H1 (cell line): ENCODE results near the gene GOLGB1. TPM values are rescaled to one million over a fixed set of nuclear protein-coding genes. Genes with fewer than 3 reads are reported as not detected.

Experiments used
- CTCF ChIA-PET: fragments of 300-600 bp; sonication (Branson Sonifier 250); formaldehyde crosslinking; loops from one replicate; lab custom pipeline; 2021; ENCODE audit not compliant: partially characterized antibody; lab: Charles Lee
- POLR2A ChIA-PET: fragments of 300-600 bp; sonication (Branson Sonifier 250); formaldehyde crosslinking; loops from one replicate; lab custom pipeline; 2021; ENCODE audit warnings: inconsistent platforms; ENCODE audit not compliant: partially characterized antibody; lab: Charles Lee
- DNase-seq, 2 experiments: peaks; one replicate each; pipeline versions ENCODE4 v3.0.0 to v3.0.0-alpha.2; 2010 to 2022; ENCODE audit warnings: low spot score in 2 of 2, low read depth in 1 of 2, mixed read lengths in 1 of 2
- FAIRE-seq: peaks from 2 replicates; lab custom pipeline; 2011; peaks lifted over from hg19 to GRCh38; lab: Jason Lieb, UNC
- H2AFZ ChIP-seq: 2 replicates; pipeline ENCODE4 v1.8.1; 2012; ENCODE audit warnings: low read length, inconsistent platforms
- H2AK5ac ChIP-seq: 2 replicates; pipeline ENCODE4 v1.6.1; 2013; ENCODE audit warnings: low read depth, low read length
- H2BK120ac ChIP-seq: replicated peaks from 2 replicates; pipeline ENCODE3; 2013; ENCODE audit warnings: low read depth, low read length, inconsistent platforms
- H2BK12ac ChIP-seq: 2 replicates; pipeline ENCODE4 v1.6.1; 2013; ENCODE audit warnings: low read depth, low read length
- H2BK15ac ChIP-seq: 2 replicates; pipeline ENCODE4 v1.6.1; 2013; ENCODE audit warnings: low read length
- H2BK20ac ChIP-seq: 2 replicates; pipeline ENCODE4 v1.6.1; 2013; ENCODE audit warnings: low read length
- H2BK5ac ChIP-seq: 2 replicates; pipeline ENCODE4 v1.6.1; 2013; ENCODE audit warnings: low read depth, low read length
- H3K14ac ChIP-seq: 2 replicates; pipeline ENCODE4 v1.6.1; 2013; ENCODE audit warnings: inconsistent platforms; ENCODE audit not compliant: insufficient read length
- H3K18ac ChIP-seq: 2 replicates; pipeline ENCODE4 v1.6.1; 2013; ENCODE audit warnings: low read length; ENCODE audit errors: extremely low read depth
- H3K23ac ChIP-seq: 2 replicates; pipeline ENCODE4 v1.6.1; 2013; ENCODE audit warnings: inconsistent platforms; ENCODE audit not compliant: insufficient read length
- H3K23me2 ChIP-seq: 2 replicates; pipeline ENCODE4 v1.6.1; 2013; ENCODE audit warnings: low read depth, low read length
- H3K27ac ChIP-seq: 2 replicates; pipeline ENCODE4 v1.6.1; 2011; ENCODE audit warnings: low read depth, low read length, inconsistent platforms
- H3K27me3 ChIP-seq, 4 experiments: replicated peaks in 1 of 4; 1 replicate in 1 of 4; 2 replicates in 3 of 4; pipeline versions ENCODE4 v1.6.1 to v1.8.1; 2011 to 2013; ENCODE audit warnings: low read length in 3 of 4, mild to moderate bottlenecking in 3 of 4, inconsistent platforms in 2 of 4, mixed read lengths in 2 of 4, moderate library complexity in 1 of 4; ENCODE audit not compliant: control insufficient read depth in 3 of 4, insufficient read depth in 3 of 4; ENCODE audit errors: extremely low read depth in 1 of 4
- H3K36me3 ChIP-seq, 4 experiments: 2 replicates each; pipeline versions ENCODE4 v1.6.1 to v1.8.1; 2011 to 2013; ENCODE audit warnings: mild to moderate bottlenecking in 4 of 4, low read length in 3 of 4, moderate library complexity in 2 of 4, control low read depth in 1 of 4, inconsistent platforms in 1 of 4; ENCODE audit not compliant: insufficient read depth in 4 of 4, control insufficient read depth in 2 of 4
- H3K4ac ChIP-seq: replicated peaks from 2 replicates; pipeline ENCODE3; 2013; ENCODE audit warnings: low read length, low read depth, mixed read lengths, inconsistent platforms; ENCODE audit not compliant: insufficient read length
- H3K4me1 ChIP-seq, 4 experiments: replicated peaks in 1 of 4; 1 replicate in 1 of 4; 2 replicates in 3 of 4; pipeline versions ENCODE4 v1.6.1 to v1.8.1; 2011 to 2013; ENCODE audit warnings: low read length in 3 of 4, inconsistent platforms in 2 of 4, mixed read lengths in 1 of 4; ENCODE audit not compliant: insufficient read depth in 4 of 4, control insufficient read depth in 3 of 4
- H3K4me2 ChIP-seq, 2 experiments: 2 replicates each; pipeline versions ENCODE4 v1.6.1 to v1.8.1; 2011 to 2013; ENCODE audit warnings: low read depth in 2 of 2, low read length in 2 of 2, control low read depth in 1 of 2, inconsistent platforms in 1 of 2, mild to moderate bottlenecking in 1 of 2; ENCODE audit not compliant: insufficient read depth in 1 of 2
- H3K4me3 ChIP-seq, 4 experiments: fragments of 200-600, 300-600 bp in 1 of 4; sonication (generic), shearing (Covaris generic), sonication (Bioruptor Twin) in 1 of 4; 2 replicates each; pipeline versions ENCODE4 v1.5.1 to v1.8.1; 2011 to 2016; ENCODE audit warnings: low read length in 4 of 4, low read depth in 3 of 4, control low read depth in 2 of 4, inconsistent platforms in 2 of 4, mild to moderate bottlenecking in 2 of 4, mixed read lengths in 1 of 4, moderate library complexity in 1 of 4; ENCODE audit not compliant: insufficient read depth in 2 of 4; ENCODE audit errors: extremely low read depth in 1 of 4
- H3K56ac ChIP-seq: replicated peaks from 2 replicates; pipeline ENCODE3; 2013; ENCODE audit warnings: low read depth, mild to moderate bottlenecking, mixed read lengths, low read length, inconsistent platforms; ENCODE audit not compliant: insufficient read length
- H3K79me1 ChIP-seq: 2 replicates; pipeline ENCODE4 v1.6.1; 2013; ENCODE audit warnings: low read depth, low read length, control low read depth
- H3K79me2 ChIP-seq, 2 experiments: 2 replicates each; pipeline versions ENCODE4 v1.6.1 to v1.8.1; 2012 to 2013; ENCODE audit warnings: low read length in 2 of 2, mild to moderate bottlenecking in 2 of 2, inconsistent platforms in 1 of 2; ENCODE audit not compliant: insufficient read depth in 2 of 2, control insufficient read depth in 1 of 2
- H3K9ac ChIP-seq, 4 experiments: replicated peaks in 1 of 4; 1 replicate in 1 of 4; 2 replicates in 3 of 4; pipeline versions ENCODE4 v1.6.1 to v1.8.1; 2011 to 2013; ENCODE audit warnings: low read depth in 3 of 4, low read length in 3 of 4, control low read depth in 2 of 4, mild to moderate bottlenecking in 2 of 4, moderate library complexity in 2 of 4, inconsistent platforms in 1 of 4; ENCODE audit errors: extremely low read depth in 1 of 4
- H3K9me3 ChIP-seq, 2 experiments: 2 replicates each; pipeline versions ENCODE4 v1.6.1 to v1.8.1; 2012 to 2013; ENCODE audit warnings: mild to moderate bottlenecking in 2 of 2, moderate library complexity in 2 of 2, control low read depth in 1 of 2, inconsistent platforms in 1 of 2, low read depth in 1 of 2, low read length in 1 of 2, mixed read lengths in 1 of 2; ENCODE audit not compliant: insufficient read depth in 2 of 2
- H4K20me1 ChIP-seq, 2 experiments: replicated peaks in 1 of 2; 2 replicates each; pipeline versions ENCODE3 to v1.8.1; 2011 to 2013; ENCODE audit warnings: inconsistent platforms in 2 of 2, low read length in 2 of 2, mild to moderate bottlenecking in 1 of 2; ENCODE audit not compliant: insufficient read depth in 2 of 2, control insufficient read depth in 1 of 2
- H4K5ac ChIP-seq: 2 replicates; pipeline ENCODE4 v1.6.1; 2013; ENCODE audit warnings: low read length, low read depth, mixed read lengths, inconsistent platforms; ENCODE audit not compliant: insufficient read length
- H4K8ac ChIP-seq: 2 replicates; pipeline ENCODE4 v1.8.0; 2013; ENCODE audit warnings: mild to moderate bottlenecking, moderate library complexity, low read length, inconsistent platforms; ENCODE audit not compliant: insufficient read depth; ENCODE audit errors: extremely low read depth
- H4K91ac ChIP-seq: replicated peaks from 2 replicates; pipeline ENCODE3; 2013; ENCODE audit warnings: low read length, mixed read lengths, inconsistent platforms; ENCODE audit not compliant: insufficient read length
- ATF2 ChIP-seq: IDR thresholded peaks from 2 replicates; pipeline ENCODE4 v1.6.1; 2012; ENCODE audit warnings: low read length, inconsistent platforms
- ATF3 ChIP-seq: IDR thresholded peaks from 2 replicates; pipeline ENCODE4 v1.6.1; 2011; ENCODE audit warnings: low read depth, mild to moderate bottlenecking, low read length; ENCODE audit not compliant: insufficient read depth
- BACH1 ChIP-seq: IDR thresholded peaks from 2 replicates; pipeline ENCODE4 v1.6.1; 2012; ENCODE audit warnings: low read length, improper control_type of control experiment
- BRCA1 ChIP-seq: IDR thresholded peaks from 2 replicates; pipeline ENCODE4 v1.6.1; 2012; ENCODE audit warnings: low read depth, low read length, improper control_type of control experiment
- CREB1 ChIP-seq: IDR thresholded peaks from 2 replicates; pipeline ENCODE4 v1.6.1; 2012; ENCODE audit warnings: inconsistent platforms
- GABPA ChIP-seq: IDR thresholded peaks from 2 replicates; pipeline ENCODE4 v1.6.1; 2011; ENCODE audit warnings: mild to moderate bottlenecking, low read length, moderate library complexity, borderline replicate concordance; ENCODE audit not compliant: insufficient read depth
- JUND ChIP-seq: IDR thresholded peaks from 2 replicates; pipeline ENCODE4 v1.6.1; 2011; ENCODE audit warnings: mild to moderate bottlenecking, improper control_type of control experiment, low read length
- MAFK ChIP-seq: IDR thresholded peaks from 2 replicates; pipeline ENCODE4 v1.6.1; 2012; ENCODE audit warnings: low read depth, mild to moderate bottlenecking, improper control_type of control experiment, low read length
- MAX ChIP-seq: IDR thresholded peaks from 2 replicates; pipeline ENCODE4 v1.6.1; 2012; ENCODE audit warnings: inconsistent platforms
- POLR2AphosphoS5 ChIP-seq: IDR thresholded peaks from 2 replicates; pipeline ENCODE4 v1.6.1; 2011; ENCODE audit warnings: low read depth, low read length
- RFX5 ChIP-seq: IDR thresholded peaks from 2 replicates; pipeline ENCODE4 v1.6.1; 2011; ENCODE audit warnings: low read depth, low read length, improper control_type of control experiment, borderline replicate concordance
- SAP30 ChIP-seq: fragments of 300-600 bp; sonication (generic); IDR thresholded peaks from 2 replicates; pipeline ENCODE4 v1.7.1; 2012; ENCODE audit warnings: low read length, moderate library complexity, mild to moderate bottlenecking, inconsistent platforms; ENCODE audit not compliant: insufficient read depth, insufficient replicate concordance
- TBP ChIP-seq: IDR thresholded peaks from 2 replicates; pipeline ENCODE4 v1.6.1; 2011; ENCODE audit warnings: low read depth, low read length, improper control_type of control experiment
- WGBS, 2 experiments: shearing (Covaris generic) in 1 of 2; methylation state at CpG; one replicate each; pipeline versions ENCODE4 v1.1.6 to v1.1.7; 2013 to 2015; ENCODE audit warnings: low lambda C conversion rate in 2 of 2, mixed read lengths in 2 of 2, inconsistent platforms in 1 of 2, low coverage in 1 of 2, missing lambda C conversion rate in 1 of 2; ENCODE audit not compliant: insufficient replicate concordance in 2 of 2, insufficient coverage in 1 of 2, insufficient read length in 1 of 2; ENCODE audit errors: extremely low coverage in 1 of 2, missing lambda C conversion rate in 1 of 2; 5-methylcytosine and 5-hydroxymethylcytosine counted together
- polyA plus RNA-seq, 7 experiments: library from polyadenylated mRNA; depleted of rRNA in 3 of 7; stranded (reverse) in 5 of 7; unstranded in 2 of 7; fragments of >200 nt in 5 of 7; fragments of 200-250 nt in 2 of 7; gene quantifications; 1 replicate in 5 of 7; 2 replicates in 1 of 7; 4 replicates in 1 of 7; pipeline versions ENCODE4 v1.2.1 to v1.2.3, GENCODE V29; 2011 to 2013; ENCODE audit warnings: missing spikeins in 2 of 7, mixed read lengths in 2 of 7
- total RNA-seq: library from RNA; stranded (reverse); fragmentation: NEBNext Ultra II Directional; extraction: Animal tissue kit (Norgen Biotek cat#: 25700); gene quantifications from 2 replicates; pipeline ENCODE4 v1.2.1, GENCODE V29; 2021

The GOLGB1 gene
- total and polyA plus RNA-seq, 2 of the 8 experiments (the other 6 are each of a cell fraction or from before 2014, with no cell fraction given): 5.9 to 28.5 TPM

- Histone ChIP-seq H3K23ac (no peak overlapping the region), H3K56ac (no peak overlapping the region), H3K79me1 (no peaks in the 10 kb centered on the region; the same call in 1 of the 2 replicates), H3K14ac (no peak overlapping the region), H3K9ac (no peak overlapping the region), H4K5ac (no peak overlapping the region), H3K4me2 (no peak overlapping the region), H3K79me2 (peaks cover 0 to 60% of the 10 kb centered on the region in 2 experiments; a peak in 3 of 4 replicates), H3K27me3 (no peaks in the 10 kb centered on the region), H2BK5ac (no peak overlapping the region), H4K91ac (no peak overlapping the region), H3K4me1 (no peaks in the 10 kb centered on the region), H3K36me3 (no peaks in the 10 kb centered on the region), H2BK12ac (no peak overlapping the region), H3K4ac (no peak overlapping the region), H2BK120ac (no peak overlapping the region), H4K20me1 (peaks cover 0 to 4% of the 10 kb centered on the region in 2 experiments), H3K23me2 (no peaks in the 10 kb centered on the region), H2AFZ (no peak overlapping the region), H2BK15ac (no peak overlapping the region), H3K27ac (no peak overlapping the region), H4K8ac (no peak overlapping the region), H3K18ac (no peak overlapping the region), H2BK20ac (no peak overlapping the region), H3K4me3 (no peak overlapping the region), H3K9me3 (no peaks in the 10 kb centered on the region), H2AK5ac (no peak overlapping the region)
- WGBS, 2 experiments: 87% methylated on average over 2 of the region's 2 CpGs; no CpG with 5 or more reads in 1 of the 2 experiments
- POLR2A ChIA-PET: no interaction called here
- DNase-seq (no peak), FAIRE-seq (no peak)
- CTCF ChIA-PET: no interaction called here
- TF ChIP-seq BACH1 (no peak), SAP30 (no peak), RFX5 (no peak), MAX (no peak), CREB1 (no peak), TBP (no peak), GABPA (no peak), ATF2 (no peak), BRCA1 (no peak), POLR2AphosphoS5 (no peak), JUND (no peak), MAFK (no peak), ATF3 (no peak)
Measured at GRCh38 chr3:121740896-121741295, 8.6 kb downstream of the GOLGB1 start.
